BJ (cell line): ENCODE data around the gene ANO2. TPM values are rescaled to one million over a fixed set of nuclear protein-coding genes. Genes with fewer than 3 reads are reported as not detected.

Source experiments
- CTCF ChIA-PET: fragments of 350-600 bp; formaldehyde crosslinking; extraction: SDS; loops from one replicate; lab custom pipeline; 2021; ENCODE audit warnings: antibody characterized with exemption, inconsistent platforms; lab: Yijun Ruan, JAX
- POLR2A ChIA-PET: fragments of 300-600 bp; sonication (Branson Sonifier 250); formaldehyde crosslinking; extraction: SDS; loops from one replicate; lab custom pipeline; 2021; ENCODE audit warnings: antibody characterized with exemption; lab: Charles Lee
- DNase-seq: peaks from one replicate; pipeline ENCODE4 v3.0.0-alpha.2; 2011; ENCODE audit warnings: low read depth
- H3K27me3 ChIP-seq: 2 replicates; pipeline ENCODE4 v1.6.0; 2011; ENCODE audit warnings: low read length; ENCODE audit not compliant: control insufficient read depth, insufficient read depth
- H3K36me3 ChIP-seq: 2 replicates; pipeline ENCODE4 v1.5.1; 2011; ENCODE audit warnings: low read length; ENCODE audit not compliant: control insufficient read depth, insufficient read depth
- H3K4me3 ChIP-seq: 2 replicates; pipeline ENCODE4 v1.5.1; 2011; ENCODE audit warnings: low read depth, mild to moderate bottlenecking, control low read depth, low read length
- CTCF ChIP-seq: IDR thresholded peaks from 2 replicates; pipeline ENCODE4 v1.5.1; 2011; ENCODE audit warnings: low read depth, mild to moderate bottlenecking, control low read depth, inconsistent platforms, low read length, moderate library complexity; ENCODE audit not compliant: insufficient read depth
- polyA plus RNA-seq: library from polyadenylated mRNA; depleted of rRNA; stranded (reverse); fragments of >200 nt; gene quantifications from 2 replicates; pipeline ENCODE4 v1.2.3, GENCODE V29; 2011

The ANO2 gene
- polyA plus RNA-seq, 1 experiment = 0.10 TPM

- CTCF ChIA-PET = interaction anchor here (1.1 kb wide), 1 partner anchor 38 kb away, joined by 3 read pairs; no protein-coding TSS in a partner anchor
- H3K27me3 ChIP-seq = no peaks in the 10 kb centered on the region
- H3K4me3 ChIP-seq = no peak overlapping the region
- no peaks in the 10 kb centered on the region for H3K36me3 ChIP-seq
- TF ChIP-seq CTCF = no peak
- POLR2A ChIA-PET = no interaction called here
- DNase-seq = no peak
Observed at GRCh38 chr12:5783289-5783920, 161.7 kb downstream of the ANO2 start.

- Histone ChIP-seq H3K4me3 (no peak overlapping the region), H3K36me3 (no peaks in the 10 kb centered on the region), H3K27me3 (no peaks in the 10 kb centered on the region)
- no peak for DNase-seq
- POLR2A ChIA-PET = no interaction called here
- CTCF ChIA-PET = no interaction called here
- no peak for TF ChIP-seq CTCF
Observed at GRCh38 chr12:5780536-5780935, 164.5 kb downstream of the ANO2 start.

- no peaks in the 10 kb centered on the region for H3K27me3 ChIP-seq
- ChIA-PET POLR2A (interaction anchor here (0.5 kb wide), 1 partner anchor 8 kb away, joined by 4 read pairs; no protein-coding TSS in a partner anchor), CTCF (no interaction called here)
- H3K4me3 ChIP-seq = no peak overlapping the region
- H3K36me3 ChIP-seq = no peaks in the 10 kb centered on the region
- no peak for TF ChIP-seq CTCF
- no peak for DNase-seq
Observed at GRCh38 chr12:5779401-5779800, 165.7 kb downstream of the ANO2 start.

GRCh38 chr12:5778821-5779220 is 166.2 kb downstream of the ANO2 start:
- H3K4me3 ChIP-seq = no peak overlapping the region
- POLR2A ChIA-PET = interaction anchor here (0.5 kb wide), 1 partner anchor 8 kb away, joined by 4 read pairs; no protein-coding TSS in a partner anchor
- no peaks in the 10 kb centered on the region for H3K27me3 ChIP-seq
- H3K36me3 ChIP-seq = no peaks in the 10 kb centered on the region
- CTCF ChIA-PET = no interaction called here
- DNase-seq = no peak
- TF ChIP-seq CTCF = no peak

- TF ChIP-seq CTCF = no peak
- Histone ChIP-seq H3K4me3 (no peak overlapping the region), H3K27me3 (no peaks in the 10 kb centered on the region), H3K36me3 (no peaks in the 10 kb centered on the region)
- ChIA-PET POLR2A (no interaction called here), CTCF (interaction anchor here (1.1 kb wide), 1 partner anchor 18 kb away, joined by 3 read pairs; no protein-coding TSS in a partner anchor)
- no peak for DNase-seq
Observed at GRCh38 chr12:5777451-5777850, 167.6 kb downstream of the ANO2 start.
